Mesendoderm (in vitro differentiated cells): ENCODE measurements around the gene DAB1.

Source experiments
- DNase-seq: peaks from one replicate; pipeline ENCODE4 v3.0.0; 2013
- H2AK5ac ChIP-seq: 2 replicates; pipeline ENCODE4 v1.6.1; 2013; ENCODE audit warnings: low read length, inconsistent platforms
- H2BK120ac ChIP-seq: 2 replicates; pipeline ENCODE4 v1.6.1; 2013; ENCODE audit warnings: low read depth, mild to moderate bottlenecking, low read length, moderate library complexity, mixed read lengths
- H2BK15ac ChIP-seq: replicated peaks from 2 replicates; pipeline ENCODE4 v1.6.1; 2013; ENCODE audit warnings: low read depth, mild to moderate bottlenecking, moderate library complexity
- H2BK5ac ChIP-seq: 2 replicates; pipeline ENCODE4 v1.6.1; 2013; ENCODE audit warnings: low read length, inconsistent platforms
- H3K18ac ChIP-seq: 2 replicates; pipeline ENCODE4 v1.6.1; 2013; ENCODE audit warnings: mild to moderate bottlenecking, low read length, mixed read lengths
- H3K23ac ChIP-seq: one replicate; pipeline ENCODE4 v1.6.1; 2013; ENCODE audit warnings: low read length
- H3K27ac ChIP-seq: 2 replicates; pipeline ENCODE4 v1.5.1; 2013; ENCODE audit warnings: low read depth, mild to moderate bottlenecking, inconsistent platforms, low read length, moderate library complexity
- H3K27me3 ChIP-seq: 2 replicates; pipeline ENCODE4 v1.6.1; 2013; ENCODE audit warnings: low read length, control low read depth, mild to moderate bottlenecking, inconsistent platforms; ENCODE audit not compliant: insufficient read depth, poor library complexity
- H3K36me3 ChIP-seq: 2 replicates; pipeline ENCODE4 v1.6.1; 2013; ENCODE audit warnings: low read length, inconsistent platforms; ENCODE audit not compliant: control insufficient read depth, insufficient read depth
- H3K4ac ChIP-seq: one replicate; pipeline ENCODE4 v1.6.1; 2013; ENCODE audit warnings: low read depth, mild to moderate bottlenecking, low read length, moderate library complexity
- H3K4me1 ChIP-seq: 2 replicates; pipeline ENCODE4 v1.6.1; 2013; ENCODE audit warnings: low read depth, low read length, inconsistent platforms; ENCODE audit not compliant: control insufficient read depth
- H3K4me2 ChIP-seq: 2 replicates; pipeline ENCODE4 v1.6.1; 2013; ENCODE audit warnings: low read length
- H3K4me3 ChIP-seq: 2 replicates; pipeline ENCODE4 v1.5.1; 2013; ENCODE audit warnings: mild to moderate bottlenecking, low read length
- H3K56ac ChIP-seq: one replicate; pipeline ENCODE4 v1.6.1; 2013; ENCODE audit warnings: low read length
- H3K79me1 ChIP-seq: 2 replicates; pipeline ENCODE4 v1.6.1; 2013; ENCODE audit warnings: low read length, inconsistent platforms
- H3K79me2 ChIP-seq: 2 replicates; pipeline ENCODE4 v1.6.1; 2013; ENCODE audit warnings: mild to moderate bottlenecking, low read length; ENCODE audit not compliant: control insufficient read depth, insufficient read depth
- H3K9ac ChIP-seq: 2 replicates; pipeline ENCODE4 v1.6.1; 2013; ENCODE audit warnings: low read length, inconsistent platforms
- H4K5ac ChIP-seq: one replicate; pipeline ENCODE4 v1.6.1; 2013; ENCODE audit warnings: low read length
- H4K8ac ChIP-seq: one replicate; pipeline ENCODE4 v1.6.1; 2013; ENCODE audit warnings: low read depth, mild to moderate bottlenecking, control low read depth, low read length, moderate library complexity
- WGBS: extraction: QIAGEN DNeasy Blood & Tissue Kit; methylation state at CpG from one replicate; pipeline ENCODE4 v1.1.7; 2013; ENCODE audit warnings: low lambda C conversion rate, missing lambda C conversion rate; ENCODE audit not compliant: insufficient coverage; ENCODE audit errors: extremely low coverage; 5-methylcytosine and 5-hydroxymethylcytosine counted together

The DAB1 gene

DNA sequence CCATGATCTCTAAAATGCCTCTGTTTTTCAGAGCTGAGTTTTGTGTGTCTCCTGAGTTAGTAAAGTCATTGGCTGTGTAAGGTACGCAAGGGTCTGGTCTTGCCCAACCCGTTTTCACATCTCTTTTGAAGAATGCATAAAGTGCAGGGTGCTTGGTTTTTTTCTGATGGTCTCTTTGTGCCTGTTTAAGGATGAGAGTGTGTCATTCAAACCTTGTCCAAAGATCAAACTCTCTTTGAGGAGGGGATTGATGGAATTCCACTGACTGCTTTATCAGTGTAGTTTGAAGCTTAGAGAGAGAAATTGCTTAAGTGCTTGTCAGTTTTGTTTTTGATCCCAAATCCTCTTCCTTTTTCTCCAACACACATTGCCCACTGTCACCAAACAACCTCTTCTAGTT, 438.0 kb downstream of the DAB1 start:
- Histone ChIP-seq H3K9ac (no peak overlapping the region), H3K27ac (no peak overlapping the region), H3K23ac (no peak overlapping the region), H2BK15ac (no peak overlapping the region), H3K4me2 (no peak overlapping the region), H2BK120ac (no peak overlapping the region), H3K4ac (no peak overlapping the region), H3K4me1 (no peaks in the 10 kb centered on the region), H3K4me3 (no peak overlapping the region), H4K5ac (no peak overlapping the region), H3K79me2 (no peaks in the 10 kb centered on the region), H4K8ac (no peak overlapping the region), H2AK5ac (no peak overlapping the region), H3K27me3 (no peaks in the 10 kb centered on the region), H3K36me3 (no peaks in the 10 kb centered on the region), H3K79me1 (no peaks in the 10 kb centered on the region), H3K56ac (no peak overlapping the region), H2BK5ac (no peak overlapping the region), H3K18ac (no peak overlapping the region)
- WGBS = no CpG with 5 or more reads among the region's 2 CpGs
- DNase-seq = no peak

DNA sequence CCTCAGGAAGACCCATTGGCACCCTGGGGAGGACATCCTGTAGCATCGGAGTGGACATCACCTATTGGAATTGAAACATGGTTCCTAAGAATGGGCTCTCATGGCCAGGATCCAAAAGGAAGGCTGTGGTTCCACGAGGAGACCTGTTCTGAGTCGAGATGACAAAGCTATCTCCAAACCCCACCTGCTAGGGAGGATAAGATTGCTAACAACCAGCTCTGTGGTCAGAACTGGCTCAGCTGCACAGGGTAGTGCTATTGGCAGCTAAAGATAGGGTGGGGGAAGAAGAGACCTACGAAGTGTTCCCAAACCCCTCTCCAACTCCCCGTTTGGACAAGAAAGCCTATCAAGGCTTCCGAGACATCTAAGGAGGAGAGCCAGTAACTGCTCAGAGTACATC, 440.4 kb downstream of the DAB1 start:
- Histone ChIP-seq H3K56ac (no peak overlapping the region), H3K27ac (no peak overlapping the region), H3K79me1 (no peaks in the 10 kb centered on the region), H3K4me1 (no peaks in the 10 kb centered on the region), H3K23ac (no peak overlapping the region), H3K36me3 (no peaks in the 10 kb centered on the region), H2AK5ac (no peak overlapping the region), H3K27me3 (no peaks in the 10 kb centered on the region), H3K4me2 (no peak overlapping the region), H4K8ac (no peak overlapping the region), H3K79me2 (no peaks in the 10 kb centered on the region), H2BK15ac (no peak overlapping the region), H3K4me3 (no peak overlapping the region), H2BK120ac (no peak overlapping the region), H4K5ac (no peak overlapping the region), H2BK5ac (no peak overlapping the region), H3K4ac (no peak overlapping the region), H3K18ac (no peak overlapping the region), H3K9ac (no peak overlapping the region)
- no CpG with 5 or more reads among the region's 6 CpGs for WGBS
- no peak for DNase-seq

DNA sequence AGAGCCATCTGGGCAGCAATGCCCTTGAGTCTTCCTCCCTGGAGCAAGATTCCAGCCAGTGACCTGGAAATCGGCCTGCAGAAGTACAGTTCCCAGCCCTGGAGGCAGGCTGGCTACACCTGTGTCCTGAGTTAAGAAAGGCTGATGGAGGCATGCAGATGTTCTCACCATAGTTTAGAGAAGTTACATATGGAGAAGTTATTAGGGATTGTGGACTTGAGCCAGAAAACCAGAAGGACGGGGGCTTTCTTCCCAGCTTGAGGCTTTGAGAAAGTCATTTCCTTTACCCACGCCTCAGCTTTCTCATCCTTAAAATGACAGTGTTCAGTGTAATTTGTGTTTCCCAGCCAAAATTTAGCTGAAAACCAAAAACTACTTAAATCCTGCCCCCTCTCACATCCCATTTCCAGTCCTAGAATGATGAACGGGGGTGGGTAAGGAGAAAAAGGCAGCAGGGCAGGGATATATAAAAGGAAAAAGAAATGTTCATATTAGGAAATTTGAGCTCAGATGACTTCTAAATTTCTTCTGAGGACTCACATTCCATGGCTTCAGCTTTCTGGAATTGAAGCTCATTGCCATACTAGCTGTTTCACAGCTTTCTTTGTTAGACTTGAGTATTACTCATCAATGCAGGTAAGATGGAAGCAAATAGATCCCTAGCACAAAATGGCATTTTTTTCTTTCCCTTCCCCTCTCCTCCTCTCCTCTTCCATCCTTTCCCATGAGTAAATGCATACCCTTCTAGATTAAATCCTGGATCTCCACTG, 443.7 kb downstream of the DAB1 start:
- Histone ChIP-seq H2AK5ac (no peak overlapping the region), H3K4me3 (no peak overlapping the region), H3K56ac (no peak overlapping the region), H3K23ac (no peak overlapping the region), H3K79me1 (no peaks in the 10 kb centered on the region), H3K79me2 (no peaks in the 10 kb centered on the region), H3K36me3 (no peaks in the 10 kb centered on the region), H4K5ac (no peak overlapping the region), H3K18ac (no peak overlapping the region), H3K4ac (no peak overlapping the region), H3K4me2 (no peak overlapping the region), H3K9ac (no peak overlapping the region), H3K27ac (no peak overlapping the region), H2BK5ac (no peak overlapping the region), H2BK120ac (no peak overlapping the region), H2BK15ac (no peak overlapping the region), H3K4me1 (no peaks in the 10 kb centered on the region), H3K27me3 (no peaks in the 10 kb centered on the region), H4K8ac (no peak overlapping the region)
- no CpG with 5 or more reads among the region's 4 CpGs for WGBS
- DNase-seq = no peak

DNA sequence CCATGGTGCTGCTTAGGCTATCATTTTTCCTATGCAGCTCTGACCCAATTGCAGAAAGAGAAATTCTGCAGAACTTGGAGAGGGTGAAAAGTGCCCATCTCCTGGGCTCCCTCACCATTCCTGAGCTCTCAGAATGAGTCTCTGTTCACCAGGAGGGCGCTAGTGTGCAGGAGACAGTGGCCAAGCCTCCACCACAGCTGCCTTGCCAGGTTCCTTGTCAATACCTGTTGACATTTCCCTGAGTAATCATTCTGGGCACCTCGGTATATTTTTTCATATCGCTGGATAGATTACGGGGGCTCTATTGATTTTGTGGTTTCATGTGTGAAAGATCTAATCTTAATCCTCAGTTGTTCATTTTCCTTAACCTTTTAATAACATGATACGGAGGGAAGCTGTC, 445.0 kb downstream of the DAB1 start:
- Histone ChIP-seq H2BK5ac (no peak overlapping the region), H3K56ac (no peak overlapping the region), H3K4me1 (no peaks in the 10 kb centered on the region), H3K23ac (no peak overlapping the region), H3K18ac (no peak overlapping the region), H2AK5ac (no peak overlapping the region), H3K4me3 (no peak overlapping the region), H3K27ac (no peak overlapping the region), H4K5ac (no peak overlapping the region), H4K8ac (no peak overlapping the region), H3K4me2 (no peak overlapping the region), H3K36me3 (no peaks in the 10 kb centered on the region), H2BK15ac (no peak overlapping the region), H3K79me2 (no peaks in the 10 kb centered on the region), H3K4ac (no peak overlapping the region), H3K79me1 (no peaks in the 10 kb centered on the region), H3K9ac (no peak overlapping the region), H3K27me3 (no peaks in the 10 kb centered on the region), H2BK120ac (no peak overlapping the region)
- no CpG with 5 or more reads among the region's 5 CpGs for WGBS
- DNase-seq = no peak

DNA sequence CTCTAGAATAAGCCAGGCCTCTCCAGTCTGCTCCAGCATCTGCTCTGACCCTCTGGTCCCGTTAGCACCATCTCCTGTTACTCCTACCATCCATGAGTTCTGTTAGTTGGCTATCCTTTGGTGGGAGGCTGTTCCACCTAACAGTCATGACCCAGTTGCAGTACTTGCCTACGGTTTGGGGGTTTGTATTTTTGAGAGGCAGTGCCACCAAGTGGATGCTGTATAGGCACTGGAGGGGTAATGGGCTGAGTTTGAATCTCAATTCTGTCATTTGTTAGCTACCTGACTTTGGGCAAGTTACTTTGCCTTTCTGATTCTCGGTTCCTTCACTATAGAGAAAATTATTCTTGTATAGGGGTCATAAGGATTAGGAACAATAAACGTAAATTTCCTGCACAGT, 445.9 kb downstream of the DAB1 start:
- no peaks in the 10 kb centered on the region for H3K4me1 ChIP-seq
- H3K79me2 ChIP-seq = no peaks in the 10 kb centered on the region
- no peaks in the 10 kb centered on the region for H3K79me1 ChIP-seq
- no peak overlapping the region for H4K8ac ChIP-seq
- no peaks in the 10 kb centered on the region for H3K27me3 ChIP-seq
- H3K4me3 ChIP-seq = no peak overlapping the region
- no peak overlapping the region for H2AK5ac ChIP-seq
- no peak overlapping the region for H3K4me2 ChIP-seq
- no peak overlapping the region for H2BK15ac ChIP-seq
- no peak overlapping the region for H3K23ac ChIP-seq
- H3K4ac ChIP-seq = no peak overlapping the region
- H3K27ac ChIP-seq = no peak overlapping the region
- H3K9ac ChIP-seq = no peak overlapping the region
- no peak for DNase-seq
- WGBS = no CpG with 5 or more reads among the region's 4 CpGs
- H2BK5ac ChIP-seq = no peak overlapping the region
- no peaks in the 10 kb centered on the region for H3K36me3 ChIP-seq
- H2BK120ac ChIP-seq = no peak overlapping the region
- no peak overlapping the region for H3K56ac ChIP-seq
- no peak overlapping the region for H4K5ac ChIP-seq
- no peak overlapping the region for H3K18ac ChIP-seq

DNA sequence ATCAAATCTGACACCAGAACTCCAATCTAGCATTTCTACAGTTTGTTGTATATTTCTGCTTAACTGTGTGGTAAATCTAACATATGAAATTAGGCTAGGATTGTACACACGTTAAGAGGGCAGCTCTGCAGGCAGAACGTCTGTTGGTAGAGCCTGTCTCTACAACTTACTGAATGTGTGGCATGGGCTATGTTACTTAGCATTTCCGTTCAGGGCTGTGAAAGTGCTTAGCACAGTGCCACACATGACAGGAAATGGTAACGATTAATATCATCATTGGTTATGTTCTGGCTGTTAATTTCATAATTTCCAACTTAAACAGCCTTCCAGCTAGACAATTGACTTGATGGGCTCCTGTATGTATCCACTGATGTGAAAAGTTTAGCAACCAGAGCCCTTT, 448.4 kb downstream of the DAB1 start:
- H3K4me2 ChIP-seq = no peak overlapping the region
- H3K18ac ChIP-seq = no peak overlapping the region
- H3K79me1 ChIP-seq = no peaks in the 10 kb centered on the region
- no peak for DNase-seq
- H3K56ac ChIP-seq = no peak overlapping the region
- H3K27me3 ChIP-seq = no peaks in the 10 kb centered on the region
- no peak overlapping the region for H4K5ac ChIP-seq
- no peak overlapping the region for H2BK5ac ChIP-seq
- no peaks in the 10 kb centered on the region for H3K79me2 ChIP-seq
- no peaks in the 10 kb centered on the region for H3K4me1 ChIP-seq
- no peak overlapping the region for H3K27ac ChIP-seq
- no peak overlapping the region for H2AK5ac ChIP-seq
- no peak overlapping the region for H3K4ac ChIP-seq
- no peak overlapping the region for H2BK15ac ChIP-seq
- H2BK120ac ChIP-seq = no peak overlapping the region
- H3K9ac ChIP-seq = no peak overlapping the region
- H3K23ac ChIP-seq = no peak overlapping the region
- WGBS = no CpG with 5 or more reads among the region's 4 CpGs
- H4K8ac ChIP-seq = no peak overlapping the region
- no peaks in the 10 kb centered on the region for H3K36me3 ChIP-seq
- H3K4me3 ChIP-seq = no peak overlapping the region
